Esophagus squamous epithelium (tissue), 5 donors: Measurements from ENCODE around the gene EXOC6. TPM values are rescaled to one million over a fixed set of nuclear protein-coding genes. Genes with fewer than 3 reads are reported as not detected.

Experiments
- DNase-seq: peaks from one replicate; lab custom pipeline; 2025; lab: John Stamatoyannopoulos, UW
- H3K27ac ChIP-seq, 4 donors: fragments of 200-600 bp; sonication (generic); one replicate each; pipeline ENCODE4 v1.5.1; 2016 to 2019; ENCODE audit warnings: mild to moderate bottlenecking in 1 of 4
- H3K27me3 ChIP-seq, 4 donors: fragments of 200-600 bp; sonication (generic); 1 replicate in 3 of 4; 2 replicates in 1 of 4; pipeline versions ENCODE4 v1.5.1 to v1.6.0; 2017 to 2021; ENCODE audit warnings: antibody characterized with exemption in 1 of 4
- H3K36me3 ChIP-seq, 3 donors: fragments of 200-600 bp; sonication (generic); one replicate each; pipeline ENCODE4 v1.5.1; 2016 to 2019
- H3K4me1 ChIP-seq, 3 donors: fragments of 200-600 bp; sonication (generic); one replicate each; pipeline ENCODE4 v1.5.1; 2017 to 2019
- H3K4me3 ChIP-seq, 4 donors: fragments of 200-600 bp; sonication (generic); 1 replicate in 3 of 4; 2 replicates in 1 of 4; pipeline ENCODE4 v1.5.1; 2016 to 2019; ENCODE audit warnings: mild to moderate bottlenecking in 2 of 4, moderate library complexity in 1 of 4
- H3K9me3 ChIP-seq, 3 donors: fragments of 200-600 bp; sonication (generic); one replicate each; pipeline ENCODE4 v1.5.1; 2016 to 2019
- CTCF ChIP-seq, 6 experiments: fragments of 450-650 bp in 4 of 6; fragments of 200-600 bp in 2 of 6; sonication (generic) in 2 of 6; IDR thresholded peaks; one replicate each; pipeline ENCODE4 v1.5.1; 2016 to 2019; ENCODE audit warnings: antibody characterized with exemption in 6 of 6, mild to moderate bottlenecking in 4 of 6, moderate library complexity in 4 of 6
- POLR2A ChIP-seq, 4 donors: fragments of 450-650 bp; IDR thresholded peaks; one replicate each; pipeline ENCODE4 v1.6.1; 2017; ENCODE audit warnings: antibody characterized with exemption in 4 of 4, mild to moderate bottlenecking in 4 of 4, moderate library complexity in 3 of 4
- WGBS, 2 donors: methylation state at CpG; one replicate each; pipeline ENCODE4 v1.1.5; 2018; 5-methylcytosine and 5-hydroxymethylcytosine counted together
- intact Hi-C: fragments of 100-400 bp; cut with DNase I; formaldehyde crosslinking; loops from one replicate; pipeline ENCODE4 v1.15.0; 2022
- total RNA-seq, 4 donors: library from RNA; depleted of rRNA; stranded (reverse); fragments of >200 nt; gene quantifications; one replicate each; pipeline ENCODE4 v1.1.0, GENCODE V29; 2016
- donor health status: DM: yes; HTN: yes; CAD: no.

EXOC6 gene
- total RNA-seq, 4 donors from 2014 or later = 1.3 to 9.5 (median 5.6) TPM

- Histone ChIP-seq H3K27me3 (no peaks in the 10 kb centered on the region), H3K4me1 (no peaks in the 10 kb centered on the region), H3K4me3 (no peak overlapping the region), H3K9me3 (no peaks in the 10 kb centered on the region), H3K27ac (no peak overlapping the region), H3K36me3 (no peaks in the 10 kb centered on the region)
- TF ChIP-seq CTCF (IDR thresholded peaks at IDR 0.05) (no peak), POLR2A (IDR thresholded peaks at IDR 0.05) (no peak)
- WGBS, 2 donors = 89 to 100% methylated on average over 1 of the region's 1 CpG
- intact Hi-C loops = no loop called here
- DNase-seq = no peak
Measured at GRCh38 chr10:92886334-92886961, 38.1 kb downstream of the EXOC6 start.

GRCh38 chr10:92890471-92890870, 42.2 kb downstream of the EXOC6 start:
- no peaks in the 10 kb centered on the region for H3K9me3 ChIP-seq
- no peak for DNase-seq
- H3K36me3 ChIP-seq = no peaks in the 10 kb centered on the region
- H3K4me3 ChIP-seq = no peak overlapping the region
- intact Hi-C loops = no loop called here
- no peaks in the 10 kb centered on the region for H3K27me3 ChIP-seq
- H3K4me1 ChIP-seq = peaks cover 0 to 11% (median 5%) of the 10 kb centered on the region in 3 donors
- no peak for TF ChIP-seq CTCF (IDR thresholded peaks at IDR 0.05)
- no peak for TF ChIP-seq POLR2A (IDR thresholded peaks at IDR 0.05)
- H3K27ac ChIP-seq = no peak overlapping the region

- Histone ChIP-seq H3K36me3 (no peaks in the 10 kb centered on the region), H3K4me1 (peaks cover 0 to 11% (median 5%) of the 10 kb centered on the region in 3 donors), H3K4me3 (no peak overlapping the region), H3K27ac (no peak overlapping the region), H3K9me3 (no peaks in the 10 kb centered on the region), H3K27me3 (no peaks in the 10 kb centered on the region)
- WGBS, 2 donors = 53 to 55% methylated on average over 5 of the region's 5 CpGs
- intact Hi-C loops = no loop called here
- TF ChIP-seq CTCF (IDR thresholded peaks at IDR 0.05) (no peak), POLR2A (IDR thresholded peaks at IDR 0.05) (no peak)
- DNase-seq = no peak
Measured at GRCh38 chr10:92891885-92892690, 43.8 kb downstream of the EXOC6 start.

- DNase-seq = no peak
- H3K36me3 ChIP-seq = no peaks in the 10 kb centered on the region
- 64 to 66% methylated on average over 2 to 3 of the region's 3 CpGs for WGBS, 2 donors
- no peak overlapping the region for H3K27ac ChIP-seq
- H3K4me3 ChIP-seq = no peak overlapping the region
- no peaks in the 10 kb centered on the region for H3K27me3 ChIP-seq
- no peaks in the 10 kb centered on the region for H3K9me3 ChIP-seq
- intact Hi-C loops = no loop called here
- TF ChIP-seq POLR2A (IDR thresholded peaks at IDR 0.05) (no peak), CTCF (IDR thresholded peaks at IDR 0.05) (no peak)
- H3K4me1 ChIP-seq = peaks cover 0 to 11% (median 5%) of the 10 kb centered on the region in 3 donors
Measured at GRCh38 chr10:92892691-92893054, 44.4 kb downstream of the EXOC6 start.

- DNase-seq = no peak
- Histone ChIP-seq H3K36me3 (no peaks in the 10 kb centered on the region), H3K9me3 (no peaks in the 10 kb centered on the region), H3K4me1 (peaks cover 0 to 11% (median 5%) of the 10 kb centered on the region in 3 donors), H3K27ac (no peak overlapping the region), H3K4me3 (no peak overlapping the region), H3K27me3 (no peaks in the 10 kb centered on the region)
- TF ChIP-seq POLR2A (IDR thresholded peaks at IDR 0.05) (no peak), CTCF (IDR thresholded peaks at IDR 0.05) (no peak)
- intact Hi-C loops = no loop called here
Measured at GRCh38 chr10:92894081-92894655, 45.8 kb downstream of the EXOC6 start.
